RWPE1 (cell line): ENCODE results near the gene KCNMA1.
A peak's percentile ranks its signal among the peaks of the same experiment; 100 is the strongest.

Experiments used
- CTCF ChIA-PET: fragments of 350-600 bp; sonication (Branson Sonifier 250); formaldehyde crosslinking; extraction: SDS; loops from one replicate; lab custom pipeline; 2021; lab: Yijun Ruan, JAX
- POLR2A ChIA-PET: fragments of 400-600 bp; formaldehyde crosslinking; extraction: SDS; loops from one replicate; lab custom pipeline; 2020; ENCODE audit warnings: antibody characterized with exemption; ENCODE audit not compliant: low non-redundant PET; lab: Yijun Ruan, JAX
- DNase-seq: peaks from one replicate; pipeline ENCODE4 v3.0.0; 2012; ENCODE audit warnings: low spot score
- H3K27ac ChIP-seq: fragments of 450-650 bp; 2 replicates; pipeline ENCODE4 v1.5.1; 2017
- TF ChIP-seq, protein P1 (sequence below): fragments of 450-650 bp; conservative IDR thresholded peaks from 2 replicates; pipeline ENCODE4 v1.5.1; 2017; ENCODE audit warnings: low read depth, mild to moderate bottlenecking

KCNMA1 gene

DNA sequence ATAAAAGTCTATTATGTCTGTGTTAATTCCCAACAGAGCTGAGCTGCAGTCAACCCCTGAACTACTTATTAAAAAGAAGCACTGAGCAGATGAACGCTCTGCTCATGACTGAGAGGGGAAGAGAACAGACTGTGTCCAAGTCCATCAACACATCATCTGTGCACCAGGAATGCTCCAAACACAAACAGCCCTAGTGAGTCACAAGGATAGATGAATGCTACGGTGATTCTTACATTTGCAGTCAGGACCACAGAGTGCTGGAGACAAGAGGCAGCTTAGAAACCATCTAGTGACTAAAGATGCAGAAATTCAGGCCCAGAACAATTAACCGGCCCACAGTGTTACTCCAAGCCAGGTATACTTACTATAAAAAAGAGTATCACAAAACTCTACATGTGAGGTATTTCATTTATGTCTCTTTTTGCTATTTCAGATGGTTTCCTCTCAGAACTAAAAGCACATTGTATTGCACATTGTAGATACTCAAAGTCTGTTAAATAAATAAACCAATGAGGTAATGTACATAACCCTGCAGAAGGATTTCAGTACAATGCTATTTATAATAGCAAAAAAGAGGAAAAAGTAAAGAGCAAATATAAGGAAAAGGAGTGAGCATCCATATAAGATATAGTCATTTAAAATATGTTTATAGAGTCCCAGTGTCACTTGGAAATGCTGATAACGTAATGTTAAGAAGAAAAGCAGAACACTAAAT lies 159.2 kb downstream of the KCNMA1 start:
- CTCF ChIA-PET: no interaction called here
- POLR2A ChIA-PET: no interaction called here
- DNase-seq: peak; percentile 34
- H3K27ac ChIP-seq: no peak overlapping the region
- TF ChIP-seq, protein P1, sequence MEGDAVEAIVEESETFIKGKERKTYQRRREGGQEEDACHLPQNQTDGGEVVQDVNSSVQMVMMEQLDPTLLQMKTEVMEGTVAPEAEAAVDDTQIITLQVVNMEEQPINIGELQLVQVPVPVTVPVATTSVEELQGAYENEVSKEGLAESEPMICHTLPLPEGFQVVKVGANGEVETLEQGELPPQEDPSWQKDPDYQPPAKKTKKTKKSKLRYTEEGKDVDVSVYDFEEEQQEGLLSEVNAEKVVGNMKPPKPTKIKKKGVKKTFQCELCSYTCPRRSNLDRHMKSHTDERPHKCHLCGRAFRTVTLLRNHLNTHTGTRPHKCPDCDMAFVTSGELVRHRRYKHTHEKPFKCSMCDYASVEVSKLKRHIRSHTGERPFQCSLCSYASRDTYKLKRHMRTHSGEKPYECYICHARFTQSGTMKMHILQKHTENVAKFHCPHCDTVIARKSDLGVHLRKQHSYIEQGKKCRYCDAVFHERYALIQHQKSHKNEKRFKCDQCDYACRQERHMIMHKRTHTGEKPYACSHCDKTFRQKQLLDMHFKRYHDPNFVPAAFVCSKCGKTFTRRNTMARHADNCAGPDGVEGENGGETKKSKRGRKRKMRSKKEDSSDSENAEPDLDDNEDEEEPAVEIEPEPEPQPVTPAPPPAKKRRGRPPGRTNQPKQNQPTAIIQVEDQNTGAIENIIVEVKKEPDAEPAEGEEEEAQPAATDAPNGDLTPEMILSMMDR: no peak

DNA sequence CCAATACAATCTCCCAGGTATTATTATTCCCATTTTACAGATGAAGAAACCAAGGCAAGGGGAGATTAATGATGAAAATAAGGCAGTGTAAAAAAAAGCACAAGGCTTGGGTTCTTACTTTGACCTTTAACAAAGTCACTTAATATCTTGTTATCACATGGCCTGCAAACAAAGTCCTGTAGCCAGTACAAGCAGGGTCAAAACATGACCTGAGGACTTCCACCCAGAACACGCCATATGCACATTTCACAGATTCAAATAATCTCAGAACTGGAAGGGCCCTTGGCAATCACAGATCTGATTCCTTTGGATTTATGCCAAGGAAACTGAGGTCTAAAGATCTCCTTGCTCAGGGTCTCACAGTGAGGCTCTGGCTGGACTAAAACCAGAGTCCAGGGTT lies 162.1 kb downstream of the KCNMA1 start:
- TF ChIP-seq, protein P1: no peak
- ChIA-PET POLR2A (no interaction called here), CTCF (no interaction called here)

DNA sequence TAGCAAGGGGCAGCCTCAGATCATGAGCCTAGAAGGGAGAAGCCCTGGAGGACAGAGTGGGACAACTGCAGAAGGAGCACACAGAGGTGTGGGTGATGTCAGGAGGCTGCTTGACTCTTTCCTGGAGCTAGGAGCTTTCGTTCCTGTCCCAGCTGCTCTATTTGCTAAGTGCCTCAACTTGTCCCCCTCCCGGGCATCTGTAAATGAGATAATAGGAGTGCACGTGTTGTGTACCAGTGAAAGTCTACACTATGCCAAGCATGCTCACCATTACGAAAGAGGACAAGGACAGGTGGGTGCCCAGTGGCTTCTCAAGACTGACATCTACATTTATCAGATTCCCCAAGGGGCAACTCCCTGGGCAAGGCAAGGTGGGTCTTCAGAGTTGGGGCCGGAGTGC lies 162.7 kb downstream of the KCNMA1 start:
- POLR2A ChIA-PET: no interaction called here
- TF ChIP-seq, protein P1: no peak
- no peak overlapping the region for H3K27ac ChIP-seq
- CTCF ChIA-PET: no interaction called here
- DNase-seq: no peak

More for the DNA sequence above, 162.1 kb downstream of the KCNMA1 start:
- no peak for DNase-seq
- no peak overlapping the region for H3K27ac ChIP-seq

DNA sequence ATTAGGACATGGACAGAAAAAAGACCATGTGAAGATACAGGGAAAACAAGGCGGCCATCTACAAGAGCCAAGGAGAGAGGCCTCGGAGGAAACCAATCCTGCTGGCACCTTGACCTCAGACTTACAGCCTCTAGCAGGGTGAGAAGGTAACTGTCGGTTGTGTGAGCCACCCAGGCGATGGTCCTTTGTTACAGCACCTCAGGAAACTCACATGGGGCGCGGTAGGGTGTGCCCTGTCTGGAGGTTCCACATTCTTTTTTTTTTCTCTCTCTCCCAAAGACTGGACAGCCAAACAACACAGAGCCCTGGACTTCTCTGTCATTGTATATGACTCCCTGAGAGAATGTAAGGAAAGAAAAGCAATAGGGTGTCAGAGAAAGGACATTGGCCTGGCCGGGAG lies 163.2 kb downstream of the KCNMA1 start:
- ChIA-PET POLR2A (no interaction called here), CTCF (no interaction called here)
- no peak for DNase-seq
- H3K27ac ChIP-seq: no peak overlapping the region
- TF ChIP-seq, protein P1: no peak

DNA sequence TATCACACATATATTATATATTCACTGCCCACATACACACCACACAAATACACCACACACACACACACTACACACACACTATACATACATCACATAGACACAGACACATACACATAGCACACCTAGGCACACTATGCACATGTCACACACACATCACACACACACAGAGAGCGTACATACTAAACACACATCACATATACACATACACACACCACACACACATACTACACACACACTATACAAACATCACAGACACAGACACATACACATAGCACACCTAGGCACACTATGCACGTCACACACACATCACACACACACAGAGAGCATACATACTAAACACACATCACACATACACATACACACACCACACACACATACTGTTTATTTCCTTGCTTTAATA lies 165.5 kb downstream of the KCNMA1 start:
- TF ChIP-seq, protein P1: no peak
- POLR2A ChIA-PET: no interaction called here
- H3K27ac ChIP-seq: no peak overlapping the region
- CTCF ChIA-PET: no interaction called here
- DNase-seq: no peak

DNA sequence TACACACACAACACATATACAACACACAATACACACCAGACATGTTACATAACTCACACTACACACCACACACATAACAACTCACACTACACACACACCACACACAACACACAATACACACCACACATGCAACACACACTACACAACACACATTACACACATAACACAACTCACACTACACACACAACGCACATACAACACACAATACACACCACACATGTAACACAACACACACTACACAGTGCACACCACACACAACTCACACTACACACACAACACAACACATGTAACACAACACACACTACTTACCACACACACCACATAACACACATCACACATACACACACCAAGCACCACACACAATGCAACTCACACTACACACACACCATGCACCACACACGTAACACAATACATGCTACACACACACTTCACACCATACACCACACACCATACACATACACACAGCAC lies 166.5 kb downstream of the KCNMA1 start:
- TF ChIP-seq, protein P1: no peak
- ChIA-PET CTCF (interaction anchor here (0.7 kb wide), 1 partner anchor 34 kb away, joined by 3 read pairs; no protein-coding TSS in a partner anchor), POLR2A (no interaction called here)

More for the DNA sequence above, 166.5 kb downstream of the KCNMA1 start:
- no peak for DNase-seq
- no peak overlapping the region for H3K27ac ChIP-seq
